Transverse colon (tissue), 4 donors: Measurements from ENCODE around the gene OR10J5.

ENCODE experiments used
- POLR2A ChIP-seq: fragments of 450-650 bp; IDR thresholded peaks from one replicate; pipeline ENCODE4 v1.6.1; 2016; ENCODE audit warnings: antibody characterized with exemption, mild to moderate bottlenecking, moderate library complexity
- POLR2AphosphoS5 ChIP-seq, 3 donors: sonication (generic); formaldehyde crosslinking; IDR thresholded peaks; one replicate each; pipeline ENCODE4 v1.6.1; 2016; ENCODE audit warnings: antibody characterized with exemption in 3 of 3
- TF ChIP-seq, protein P1 (sequence below), 5 experiments: fragments of 200-600 bp in 3 of 5; fragments of 450-650 bp in 2 of 5; sonication (generic) in 3 of 5; IDR thresholded peaks; 1 replicate in 2 of 5; 2 replicates in 3 of 5; pipeline ENCODE4 v1.5.1; 2016 to 2017; ENCODE audit warnings: antibody characterized with exemption in 5 of 5, inconsistent platforms in 3 of 5, mild to moderate bottlenecking in 2 of 5, moderate library complexity in 1 of 5

DNA sequence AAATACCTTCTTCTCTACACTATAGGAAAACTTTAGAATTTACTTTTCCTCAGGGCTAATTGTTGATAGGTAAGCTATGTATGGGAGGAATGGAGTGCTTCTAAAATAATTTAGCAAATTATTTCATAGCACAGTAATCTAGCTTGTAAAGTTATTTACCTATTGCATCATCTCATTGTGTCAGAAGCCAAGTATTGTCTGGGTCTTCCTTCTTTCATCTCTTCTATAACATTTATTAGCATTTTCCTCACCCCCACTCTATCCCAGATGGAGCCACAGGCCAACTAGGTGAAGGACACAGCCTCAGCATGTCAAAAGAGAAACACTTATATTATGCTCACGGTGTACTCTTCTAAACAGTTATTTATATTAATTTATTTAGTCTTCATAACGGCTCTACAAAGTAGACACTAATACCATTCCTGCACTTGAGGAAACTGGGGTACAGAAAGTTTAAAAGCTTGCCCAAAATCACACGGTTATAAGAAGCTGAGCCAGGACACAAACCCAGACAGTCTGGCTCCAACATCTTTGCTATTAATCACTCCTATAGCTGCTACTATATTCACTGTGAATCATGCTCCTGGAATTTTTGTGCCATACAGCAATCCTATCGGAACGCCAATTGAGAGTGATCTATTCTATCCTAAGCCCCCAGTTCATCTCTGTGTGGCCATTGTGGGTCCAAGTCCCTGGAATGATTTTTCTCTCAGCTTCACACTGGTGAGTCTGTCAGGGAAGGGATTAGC, 43.1 kb downstream of the OR10J5 start:
- TF ChIP-seq POLR2A (no peak), POLR2AphosphoS5 (IDR thresholded peaks at IDR 0.05) (no peak)
- TF ChIP-seq, protein P1, sequence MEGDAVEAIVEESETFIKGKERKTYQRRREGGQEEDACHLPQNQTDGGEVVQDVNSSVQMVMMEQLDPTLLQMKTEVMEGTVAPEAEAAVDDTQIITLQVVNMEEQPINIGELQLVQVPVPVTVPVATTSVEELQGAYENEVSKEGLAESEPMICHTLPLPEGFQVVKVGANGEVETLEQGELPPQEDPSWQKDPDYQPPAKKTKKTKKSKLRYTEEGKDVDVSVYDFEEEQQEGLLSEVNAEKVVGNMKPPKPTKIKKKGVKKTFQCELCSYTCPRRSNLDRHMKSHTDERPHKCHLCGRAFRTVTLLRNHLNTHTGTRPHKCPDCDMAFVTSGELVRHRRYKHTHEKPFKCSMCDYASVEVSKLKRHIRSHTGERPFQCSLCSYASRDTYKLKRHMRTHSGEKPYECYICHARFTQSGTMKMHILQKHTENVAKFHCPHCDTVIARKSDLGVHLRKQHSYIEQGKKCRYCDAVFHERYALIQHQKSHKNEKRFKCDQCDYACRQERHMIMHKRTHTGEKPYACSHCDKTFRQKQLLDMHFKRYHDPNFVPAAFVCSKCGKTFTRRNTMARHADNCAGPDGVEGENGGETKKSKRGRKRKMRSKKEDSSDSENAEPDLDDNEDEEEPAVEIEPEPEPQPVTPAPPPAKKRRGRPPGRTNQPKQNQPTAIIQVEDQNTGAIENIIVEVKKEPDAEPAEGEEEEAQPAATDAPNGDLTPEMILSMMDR (IDR thresholded peaks at IDR 0.05): no peak
